HUES6 (cell line): ENCODE data around the gene BPIFA3.

ENCODE experiments used
- H3K27ac ChIP-seq: 2 replicates; pipeline ENCODE4 v1.7.0; 2013; ENCODE audit warnings: low read depth, mild to moderate bottlenecking, low read length, inconsistent platforms
- H3K27me3 ChIP-seq: 2 replicates; pipeline ENCODE4 v1.6.1; 2013; ENCODE audit warnings: low read length; ENCODE audit not compliant: control insufficient read depth, insufficient read depth
- H3K36me3 ChIP-seq: 2 replicates; pipeline ENCODE4 v1.6.1; 2013; ENCODE audit warnings: low read length; ENCODE audit not compliant: control insufficient read depth, insufficient read depth
- H3K4me1 ChIP-seq: 2 replicates; pipeline ENCODE4 v1.6.1; 2013; ENCODE audit warnings: low read length; ENCODE audit not compliant: control insufficient read depth, insufficient read depth
- H3K4me3 ChIP-seq: 2 replicates; pipeline ENCODE4 v1.5.1; 2013; ENCODE audit warnings: low read depth, low read length
- H3K9ac ChIP-seq: one replicate; pipeline ENCODE4 v1.6.1; 2013; ENCODE audit warnings: mild to moderate bottlenecking, low read length
- H3K9me3 ChIP-seq: 2 replicates; pipeline ENCODE4 v1.6.1; 2013; ENCODE audit warnings: low read depth, low read length; ENCODE audit not compliant: control insufficient read depth, insufficient read depth

BPIFA3 gene

DNA sequence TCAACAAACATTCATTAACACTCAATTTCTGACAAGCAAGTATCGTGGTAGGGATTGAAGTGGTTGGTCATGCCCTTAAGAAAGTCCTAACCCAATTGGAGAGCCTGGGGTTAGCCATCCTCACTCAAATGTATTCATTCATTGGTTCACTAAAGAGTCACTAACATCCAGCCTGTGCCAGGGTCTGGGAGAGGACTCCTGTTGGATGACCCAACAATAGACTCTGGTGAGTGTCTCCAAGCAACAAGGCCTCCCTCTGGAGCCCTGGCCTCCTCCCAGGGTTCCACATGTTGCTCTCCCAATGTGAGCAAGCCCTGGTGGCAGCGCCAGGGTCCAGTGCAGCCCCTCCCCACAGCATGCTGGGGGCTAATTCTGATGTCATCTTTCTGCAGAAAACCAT, at the start of gene BPIFA3:
Gene BPIFA3 (plus strand): TSS at position 301 of the 400 bp plus-strand sequence. CDS start 185 bp downstream, outside the sequence.
- Histone ChIP-seq H3K4me1 (no peaks in the 10 kb centered on the region), H3K27ac (no peak within 1 kb of the TSS), H3K4me3 (no peak within 1 kb of the TSS), H3K27me3 (peaks cover 29% of the 10 kb centered on the region; the same call in 1 of the 2 replicates), H3K9ac (no peak within 1 kb of the TSS), H3K36me3 (no peaks in the 10 kb centered on the region), H3K9me3 (no peaks in the 10 kb centered on the region)

- Histone ChIP-seq H3K9ac (no peak within 1 kb of the TSS), H3K4me1 (no peaks in the 10 kb centered on the region), H3K27ac (no peak within 1 kb of the TSS), H3K27me3 (no peaks in the 10 kb centered on the region), H3K36me3 (no peaks in the 10 kb centered on the region), H3K4me3 (no peak within 1 kb of the TSS), H3K9me3 (peaks cover 20% of the 10 kb centered on the region)
These were observed 49.3 kb upstream of the BPIFA3 start, which contains the start of gene BPIFA2 for GRCh38 chr20:33167859-33168258. BPIFA2 (plus strand) TSS chr20:33168159; CDS start chr20:33169146, 987 bp downstream.

DNA sequence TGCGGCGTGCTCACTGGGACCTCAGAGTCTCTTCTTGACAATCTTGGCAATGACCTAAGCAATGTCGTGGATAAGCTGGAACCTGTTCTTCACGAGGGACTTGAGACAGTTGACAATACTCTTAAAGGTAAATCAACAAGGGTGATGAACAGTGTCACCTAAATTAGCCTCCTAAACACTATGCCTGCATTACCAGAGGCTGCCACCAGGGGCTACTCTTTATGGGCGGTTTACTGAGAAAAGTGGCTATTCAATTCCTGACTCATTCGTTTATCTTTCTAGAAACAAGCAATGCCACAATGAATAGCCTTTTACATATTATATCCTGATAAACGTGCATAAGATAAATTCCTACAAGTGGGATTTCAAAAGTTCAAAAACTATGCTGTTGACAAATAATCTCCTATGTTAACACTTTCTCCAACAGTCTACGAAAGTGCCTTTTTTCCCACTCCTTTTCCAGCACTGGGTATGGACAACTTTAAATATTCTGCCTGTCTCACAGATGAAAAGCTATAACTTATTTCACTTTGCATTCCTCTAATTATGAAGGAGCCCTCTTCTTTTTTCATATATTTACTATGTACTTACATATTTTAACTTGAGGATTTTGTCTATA, 47.9 kb upstream of the BPIFA3 start:
- Histone ChIP-seq H3K4me3 (no peak overlapping the region), H3K27ac (no peak overlapping the region), H3K4me1 (no peaks in the 10 kb centered on the region), H3K9ac (no peak overlapping the region), H3K36me3 (no peaks in the 10 kb centered on the region), H3K9me3 (peaks cover 20% of the 10 kb centered on the region), H3K27me3 (no peaks in the 10 kb centered on the region)

DNA sequence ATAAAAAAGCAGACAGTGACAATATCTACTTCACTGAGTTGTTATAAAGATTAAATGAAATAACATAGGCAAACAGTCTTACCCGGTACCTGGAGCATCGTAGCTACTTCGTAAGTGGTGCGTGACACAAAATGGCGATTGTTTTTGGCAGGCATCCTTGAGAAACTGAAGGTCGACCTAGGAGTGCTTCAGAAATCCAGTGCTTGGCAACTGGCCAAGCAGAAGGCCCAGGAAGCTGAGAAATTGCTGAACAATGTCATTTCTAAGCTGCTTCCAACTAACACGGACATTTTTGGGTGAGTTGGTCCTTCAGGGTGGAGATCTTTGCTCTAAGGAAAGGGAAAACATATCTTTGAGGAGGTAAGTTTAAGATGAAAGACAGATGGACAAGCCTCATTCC, 44.4 kb upstream of the BPIFA3 start:
- Histone ChIP-seq H3K4me3 (no peak overlapping the region), H3K9me3 (peaks cover 18% of the 10 kb centered on the region), H3K9ac (no peak overlapping the region), H3K27me3 (no peaks in the 10 kb centered on the region), H3K36me3 (no peaks in the 10 kb centered on the region), H3K4me1 (peaks cover 2% of the 10 kb centered on the region; the same call in 1 of the 2 replicates), H3K27ac (no peak overlapping the region)

DNA sequence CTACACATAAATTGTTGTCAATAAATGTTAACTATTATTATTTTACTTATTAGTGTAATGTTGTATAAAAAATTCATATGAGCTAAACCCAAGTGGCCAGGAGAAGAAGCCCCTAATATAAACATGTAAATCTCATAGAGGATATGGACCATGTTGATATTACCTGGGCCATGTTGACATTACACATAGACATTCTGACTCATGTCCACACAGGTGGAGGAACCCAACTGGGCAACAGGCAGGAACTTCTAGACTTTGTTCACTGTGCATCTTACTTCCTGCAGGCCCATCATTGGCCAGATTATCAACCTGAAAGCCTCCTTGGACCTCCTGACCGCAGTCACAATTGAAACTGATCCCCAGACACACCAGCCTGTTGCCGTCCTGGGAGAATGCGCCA, 42.0 kb upstream of the BPIFA3 start:
- Histone ChIP-seq H3K4me3 (no peak overlapping the region), H3K27ac (no peak overlapping the region), H3K4me1 (peaks cover 10% of the 10 kb centered on the region; the same call in 1 of the 2 replicates), H3K36me3 (no peaks in the 10 kb centered on the region), H3K9me3 (no peaks in the 10 kb centered on the region), H3K27me3 (no peaks in the 10 kb centered on the region), H3K9ac (no peak overlapping the region)

GRCh38 chr20:33176101-33176500, 41.1 kb upstream of the BPIFA3 start:
- no peak overlapping the region for H3K9ac ChIP-seq
- H3K4me3 ChIP-seq = no peak overlapping the region
- no peaks in the 10 kb centered on the region for H3K36me3 ChIP-seq
- peaks cover 10% of the 10 kb centered on the region; the same call in 1 of the 2 replicates for H3K4me1 ChIP-seq
- H3K9me3 ChIP-seq = no peaks in the 10 kb centered on the region
- no peak overlapping the region for H3K27ac ChIP-seq
- no peaks in the 10 kb centered on the region for H3K27me3 ChIP-seq

GRCh38 chr20:33177866-33178265, 39.3 kb upstream of the BPIFA3 start:
- Histone ChIP-seq H3K9me3 (no peaks in the 10 kb centered on the region), H3K9ac (no peak overlapping the region)

DNA sequence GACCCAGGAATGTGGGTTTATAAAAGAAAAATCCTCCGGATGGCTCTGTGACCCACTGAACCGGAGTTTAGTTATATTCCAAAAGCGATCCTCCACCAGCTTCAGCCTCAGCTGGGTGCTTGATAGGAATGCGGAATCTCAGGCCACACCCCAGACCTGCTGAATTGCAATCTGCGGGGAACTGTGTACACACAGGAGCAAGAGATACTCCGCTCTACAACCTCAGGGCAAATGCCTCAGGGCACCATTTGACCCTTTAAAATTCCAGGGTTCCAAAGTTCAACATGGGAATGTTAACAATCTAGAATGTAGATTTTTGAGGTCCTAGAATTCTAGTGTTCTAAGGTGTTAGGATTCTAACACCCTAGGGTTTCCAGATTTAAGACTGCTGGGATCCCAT, 38.4 kb upstream of the BPIFA3 start:
- H3K9me3 ChIP-seq = peaks cover 4% of the 10 kb centered on the region; the same call in 1 of the 2 replicates
- H3K27ac ChIP-seq = no peak overlapping the region
- H3K27me3 ChIP-seq = no peaks in the 10 kb centered on the region
- H3K36me3 ChIP-seq = no peaks in the 10 kb centered on the region
- no peak overlapping the region for H3K9ac ChIP-seq
- peaks cover 10% of the 10 kb centered on the region; the same call in 1 of the 2 replicates for H3K4me1 ChIP-seq
- H3K4me3 ChIP-seq = no peak overlapping the region

More at GRCh38 chr20:33177866-33178265, 39.3 kb upstream of the BPIFA3 start:
- Histone ChIP-seq H3K27ac (no peak overlapping the region), H3K4me1 (peaks cover 10% of the 10 kb centered on the region; the same call in 1 of the 2 replicates), H3K4me3 (no peak overlapping the region), H3K36me3 (no peaks in the 10 kb centered on the region), H3K27me3 (no peaks in the 10 kb centered on the region)

DNA sequence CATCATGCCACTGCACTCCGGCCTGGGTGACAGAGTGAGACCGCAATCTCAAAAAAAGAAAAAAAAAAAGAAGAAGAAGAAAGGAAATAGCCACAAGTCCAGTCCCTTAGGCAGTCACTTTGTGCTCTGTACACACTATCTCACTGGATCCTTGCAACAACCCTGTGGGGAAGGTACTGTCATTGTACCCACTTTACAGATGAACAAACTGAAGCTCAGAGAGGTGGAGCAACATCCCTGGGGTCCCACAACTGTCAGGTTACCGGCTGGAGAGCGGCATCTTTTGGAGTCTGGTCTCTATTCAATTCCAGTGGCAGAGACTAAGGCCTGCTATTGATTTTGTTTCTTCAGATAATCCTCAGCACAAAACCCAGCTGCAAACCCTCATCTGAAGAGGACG, 37.0 kb upstream of the BPIFA3 start:
- Histone ChIP-seq H3K9me3 (peaks cover 7% of the 10 kb centered on the region; the same call in 1 of the 2 replicates), H3K4me3 (no peak overlapping the region), H3K27ac (no peak overlapping the region)

DNA sequence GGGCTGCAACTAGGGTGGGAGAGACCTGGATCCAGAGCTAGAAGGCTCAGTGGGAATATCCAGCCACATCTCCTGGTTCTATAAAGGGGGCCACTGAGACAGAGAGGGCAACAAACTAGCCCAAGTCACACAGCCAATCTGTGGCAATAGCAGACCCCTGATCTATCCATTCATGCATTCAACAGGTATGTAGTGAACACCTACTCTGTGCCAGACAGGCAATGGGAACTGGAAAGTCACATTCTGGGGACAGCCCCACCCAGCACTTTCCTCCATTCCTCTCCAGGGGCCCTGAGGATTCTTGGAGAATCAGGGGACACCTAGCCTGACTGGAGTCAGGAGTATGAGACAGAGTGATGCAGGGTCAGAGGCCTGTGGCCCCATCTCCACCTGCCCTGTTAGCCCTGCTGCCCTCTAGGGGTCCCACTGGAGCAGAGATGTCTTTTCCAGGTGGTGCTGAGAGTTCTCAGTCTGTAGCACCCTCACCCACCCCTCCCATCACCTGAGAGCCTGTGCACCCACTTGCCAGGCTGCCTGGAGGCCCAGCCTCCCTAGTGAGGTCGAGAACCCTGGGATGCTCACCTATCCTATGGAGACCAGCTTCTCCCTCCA, 35.6 kb upstream of the BPIFA3 start:
- Histone ChIP-seq H3K4me3 (no peak overlapping the region), H3K27me3 (no peaks in the 10 kb centered on the region), H3K36me3 (no peaks in the 10 kb centered on the region), H3K4me1 (peaks cover 10% of the 10 kb centered on the region; the same call in 1 of the 2 replicates), H3K27ac (no peak overlapping the region), H3K9me3 (peaks cover 7% of the 10 kb centered on the region; the same call in 1 of the 2 replicates), H3K9ac (no peak overlapping the region)

More for the DNA sequence above, 37.0 kb upstream of the BPIFA3 start:
- Histone ChIP-seq H3K4me1 (peaks cover 10% of the 10 kb centered on the region; the same call in 1 of the 2 replicates), H3K9ac (no peak overlapping the region), H3K36me3 (no peaks in the 10 kb centered on the region), H3K27me3 (no peaks in the 10 kb centered on the region)

- Histone ChIP-seq H3K9me3 (peaks cover 7% of the 10 kb centered on the region; the same call in 1 of the 2 replicates), H3K27me3 (no peaks in the 10 kb centered on the region), H3K36me3 (no peaks in the 10 kb centered on the region), H3K27ac (no peak overlapping the region), H3K4me1 (peaks cover 2% of the 10 kb centered on the region; the same call in 1 of the 2 replicates), H3K4me3 (no peak overlapping the region), H3K9ac (no peak overlapping the region)
These were observed 33.8 kb upstream of the BPIFA3 start for GRCh38 chr20:33183312-33183711.
